HG03575 (cell line): ENCODE results near the gene LTN1.
A peak's percentile ranks its signal among the peaks of the same experiment; 100 is the strongest.

ENCODE experiments used
- ATAC-seq: cut with Tn5 transposase; IDR thresholded peaks from one replicate; pipeline ENCODE4 v1.9.1; 2021; ENCODE audit not compliant: unreplicated experiment, insufficient number of reproducible peaks, low FRiP score; ENCODE audit errors: extremely low read depth

The LTN1 gene

GRCh38 chr21:28899744-28900143 is 92.9 kb downstream of the LTN1 start:
- no peak for ATAC-seq

- no peak for ATAC-seq
These were observed 93.5 kb downstream of the LTN1 start for GRCh38 chr21:28899220-28899619.

GRCh38 chr21:28893687-28894086 is 99.0 kb downstream of the LTN1 start:
- ATAC-seq = no peak

GRCh38 chr21:28892199-28893111 is 100.2 kb downstream of the LTN1 start:
- ATAC-seq = no peak

GRCh38 chr21:28885853-28886177 is 106.9 kb downstream of the LTN1 start:
- ATAC-seq = no peak

GRCh38 chr21:28884976-28885852 is 107.5 kb downstream of the LTN1 start:
- ATAC-seq = peak; percentile 82

- no peak for ATAC-seq
These were observed 108.2 kb downstream of the LTN1 start for GRCh38 chr21:28884481-28884880.

GRCh38 chr21:28883931-28884330 is 108.7 kb downstream of the LTN1 start:
- no peak for ATAC-seq

GRCh38 chr21:28882345-28882744 is 110.3 kb downstream of the LTN1 start:
- ATAC-seq = no peak
